T47D (cell line): ENCODE measurements around the gene BIN1.

Experiments
- DNase-seq, 2 experiments: peaks; one replicate each; pipeline versions ENCODE4 v3.0.0 to v3.0.0-alpha.2; 2011 to 2012; ENCODE audit warnings: low read depth in 1 of 2, low spot score in 1 of 2
- JUND ChIP-seq: IDR thresholded peaks from 2 replicates; pipeline ENCODE4 v1.6.1; 2012; ENCODE audit warnings: low read depth
- in situ Hi-C: cut with HindIII; loops from 2 replicates; pipeline ENCODE4 v1.10.0; 2016; ENCODE audit warnings: low sequenced_read_pairs, low pct_unique_long_range_greater_than_20kb

BIN1 gene

GRCh38 chr2:127045792-127046501, 61.0 kb downstream of the BIN1 start:
- TF ChIP-seq JUND, result no peak
- in situ Hi-C loops, result no loop called here
- DNase-seq, result no peak

GRCh38 chr2:127044977-127045661, 61.8 kb downstream of the BIN1 start:
- TF ChIP-seq JUND, result no peak
- in situ Hi-C loops, result no loop called here

GRCh38 chr2:127044165-127044718, 62.7 kb downstream of the BIN1 start:
- in situ Hi-C loops, result no loop called here
- no peak for TF ChIP-seq JUND
- no peak for DNase-seq

More at GRCh38 chr2:127044977-127045661, 61.8 kb downstream of the BIN1 start:
- DNase-seq, result no peak

- no peak for DNase-seq
- in situ Hi-C loops, result no loop called here
- TF ChIP-seq JUND, result no peak
Measured at GRCh38 chr2:127043367-127044164, 63.4 kb downstream of the BIN1 start.

GRCh38 chr2:127041259-127041970, 65.5 kb downstream of the BIN1 start:
- in situ Hi-C loops, result no loop called here
- no peak for TF ChIP-seq JUND
- DNase-seq, result no peak

- TF ChIP-seq JUND, result no peak
- in situ Hi-C loops, result no loop called here
- no peak for DNase-seq
Measured at GRCh38 chr2:127040169-127040568, 66.8 kb downstream of the BIN1 start.

GRCh38 chr2:127039387-127040031, 67.4 kb downstream of the BIN1 start:
- TF ChIP-seq JUND, result no peak
- no peak for DNase-seq
- in situ Hi-C loops, result no loop called here

- no peak for DNase-seq
- TF ChIP-seq JUND, result no peak
- in situ Hi-C loops, result no loop called here
Measured at GRCh38 chr2:127037476-127037875, 69.5 kb downstream of the BIN1 start.

GRCh38 chr2:127034883-127035611, 71.9 kb downstream of the BIN1 start:
- DNase-seq, result no peak
- in situ Hi-C loops, result no loop called here
- no peak for TF ChIP-seq JUND

- no peak for TF ChIP-seq JUND
- no peak for DNase-seq
- in situ Hi-C loops, result no loop called here
Measured at GRCh38 chr2:127034051-127034450, 72.9 kb downstream of the BIN1 start.

- TF ChIP-seq JUND, result no peak
- in situ Hi-C loops, result no loop called here
- DNase-seq, result no peak
Measured at GRCh38 chr2:127032621-127033020, 74.3 kb downstream of the BIN1 start.
